ENCODE results near the gene PPP2R5C. TPM values are rescaled to one million over a fixed set of nuclear protein-coding genes. Genes with fewer than 3 reads are reported as not detected.

PPP2R5C gene
- total and polyA plus RNA-seq, 12 donors: 66.8 to 257 (median 222) TPM

GRCh38 chr14:101876555-101876938 is 115.0 kb downstream of the PPP2R5C start:
- peaks cover 0 to 75% (median 58%) of the 10 kb centered on the region in 9 donors for H3K4me1 ChIP-seq
- peaks cover 0 to 8% (median 0%) of the 10 kb centered on the region in 11 donors for H3K9me3 ChIP-seq
- DNase-seq: peak; percentile 63 to 87
- H3K36me3 ChIP-seq: peaks cover 0 to 19% (median 0%) of the 10 kb centered on the region in 9 donors
- no peaks in the 10 kb centered on the region for H3K27me3 ChIP-seq
- TF ChIP-seq, protein P1, sequence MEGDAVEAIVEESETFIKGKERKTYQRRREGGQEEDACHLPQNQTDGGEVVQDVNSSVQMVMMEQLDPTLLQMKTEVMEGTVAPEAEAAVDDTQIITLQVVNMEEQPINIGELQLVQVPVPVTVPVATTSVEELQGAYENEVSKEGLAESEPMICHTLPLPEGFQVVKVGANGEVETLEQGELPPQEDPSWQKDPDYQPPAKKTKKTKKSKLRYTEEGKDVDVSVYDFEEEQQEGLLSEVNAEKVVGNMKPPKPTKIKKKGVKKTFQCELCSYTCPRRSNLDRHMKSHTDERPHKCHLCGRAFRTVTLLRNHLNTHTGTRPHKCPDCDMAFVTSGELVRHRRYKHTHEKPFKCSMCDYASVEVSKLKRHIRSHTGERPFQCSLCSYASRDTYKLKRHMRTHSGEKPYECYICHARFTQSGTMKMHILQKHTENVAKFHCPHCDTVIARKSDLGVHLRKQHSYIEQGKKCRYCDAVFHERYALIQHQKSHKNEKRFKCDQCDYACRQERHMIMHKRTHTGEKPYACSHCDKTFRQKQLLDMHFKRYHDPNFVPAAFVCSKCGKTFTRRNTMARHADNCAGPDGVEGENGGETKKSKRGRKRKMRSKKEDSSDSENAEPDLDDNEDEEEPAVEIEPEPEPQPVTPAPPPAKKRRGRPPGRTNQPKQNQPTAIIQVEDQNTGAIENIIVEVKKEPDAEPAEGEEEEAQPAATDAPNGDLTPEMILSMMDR (IDR thresholded peaks at IDR 0.05): no peak
- H3K27ac ChIP-seq: peak overlapping the region in 9 of 10 donors; percentile 78 to 89 (median 83)
- intact Hi-C loops (cut with DNase I): loop anchor here in 1 of 10 donors (5.0 kb wide), 1 partner anchor 104 kb away; no protein-coding TSS in a partner anchor
- peak overlapping the region in 1 of 10 donors; percentile 11 for H3K4me3 ChIP-seq
- WGBS, 2 donors: 25 to 26% methylated on average over 8 of the region's 8 CpGs
- ATAC-seq: peak; percentile 75 to 94 (median 88)

GRCh38 chr14:101877766-101878165 is 116.3 kb downstream of the PPP2R5C start:
- no peaks in the 10 kb centered on the region for H3K27me3 ChIP-seq

DNA sequence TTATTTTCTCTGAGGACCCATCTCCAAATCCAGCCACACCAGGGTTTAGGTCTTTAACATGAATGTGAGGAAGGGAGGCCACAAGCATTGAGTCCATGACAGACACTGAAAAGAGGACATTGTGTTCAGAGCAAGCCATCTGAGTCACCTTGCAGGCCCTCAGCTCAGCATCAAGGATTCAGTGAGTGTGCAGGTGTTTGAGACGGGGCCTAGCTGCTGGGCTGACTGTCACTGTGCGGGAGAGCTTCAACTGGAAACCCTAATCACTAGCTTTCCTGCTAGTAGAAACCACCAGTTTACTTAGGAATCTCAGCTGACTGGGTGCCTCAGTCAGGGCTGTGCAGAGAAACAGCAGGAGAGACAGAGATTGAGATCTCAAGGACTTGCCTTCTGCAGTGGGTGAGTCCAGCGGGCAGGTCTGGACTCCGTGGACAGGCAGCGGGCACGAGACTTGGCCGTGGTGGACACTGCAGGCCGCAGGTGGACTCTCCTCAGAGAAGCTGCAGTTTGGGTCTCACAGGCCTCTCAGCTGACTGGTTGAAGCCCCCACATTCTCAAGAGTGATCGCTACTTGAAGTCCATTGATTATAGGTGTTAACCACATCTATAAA is 116.8 kb downstream of the PPP2R5C start:
- DNase-seq (no peak), ATAC-seq (no peak)
- H3K9me3 ChIP-seq: peaks cover 0 to 2% (median 0%) of the 10 kb centered on the region in 11 donors
- 78 to 89% methylated on average over 9 of the region's 9 CpGs for WGBS, 2 donors
- H3K4me1 ChIP-seq: peaks cover 0 to 68% (median 57%) of the 10 kb centered on the region in 9 donors
- no peaks in the 10 kb centered on the region for H3K27me3 ChIP-seq
- peaks cover 0 to 37% (median 11%) of the 10 kb centered on the region in 9 donors for H3K36me3 ChIP-seq
- TF ChIP-seq, protein P1 (IDR thresholded peaks at IDR 0.05): no peak
- H3K4me3 ChIP-seq: no peak overlapping the region
- intact Hi-C loops (cut with DNase I): loop anchor here in 1 of 10 donors (5.0 kb wide), 1 partner anchor 106 kb away; no protein-coding TSS in a partner anchor
- H3K27ac ChIP-seq: peak overlapping the region in 9 of 10 donors; percentile 78 to 89 (median 83)

More at GRCh38 chr14:101877766-101878165, 116.3 kb downstream of the PPP2R5C start:
- Histone ChIP-seq H3K4me1 (peaks cover 0 to 72% (median 58%) of the 10 kb centered on the region in 9 donors), H3K4me3 (no peak overlapping the region), H3K9me3 (peaks cover 0 to 8% (median 0%) of the 10 kb centered on the region in 11 donors), H3K27ac (peak overlapping the region in 9 of 10 donors; percentile 78 to 89 (median 83)), H3K36me3 (peaks cover 0 to 31% (median 6%) of the 10 kb centered on the region in 9 donors)
- TF ChIP-seq, protein P1 (IDR thresholded peaks at IDR 0.05): no peak
- no peak for ATAC-seq
- intact Hi-C loops (cut with DNase I): loop anchor here in 1 of 10 donors (5.0 kb wide), 1 partner anchor 105 kb away; no protein-coding TSS in a partner anchor
- 72 to 76% methylated on average over 7 of the region's 7 CpGs for WGBS, 2 donors
- DNase-seq: no peak

GRCh38 chr14:101878822-101879528 is 117.5 kb downstream of the PPP2R5C start:
- TF ChIP-seq, protein P1 (IDR thresholded peaks at IDR 0.05): no peak
- WGBS, 2 donors: 83 to 89% methylated on average over 18 of the region's 18 CpGs
- peaks cover 0 to 65% (median 57%) of the 10 kb centered on the region in 9 donors for H3K4me1 ChIP-seq
- H3K27ac ChIP-seq: peak overlapping the region; percentile 24 to 89 (median 83)
- no peaks in the 10 kb centered on the region for H3K9me3 ChIP-seq
- H3K36me3 ChIP-seq: peaks cover 0 to 43% (median 15%) of the 10 kb centered on the region in 9 donors
- DNase-seq (no peak), ATAC-seq (peak in 1 of 8 donors; percentile 17)
- intact Hi-C loops (cut with DNase I): loop anchor here in 1 of 10 donors (5.0 kb wide), 1 partner anchor 107 kb away; no protein-coding TSS in a partner anchor
- H3K27me3 ChIP-seq: no peaks in the 10 kb centered on the region
- H3K4me3 ChIP-seq: no peak overlapping the region

Data from heart right ventricle (tissue), 16 donors.